GM12801 (cell line): Measurements from ENCODE around the gene HAP1.

ENCODE experiments used
- TF ChIP-seq, protein P1 (sequence below): IDR thresholded peaks from one replicate; pipeline ENCODE4 v1.5.1; 2011; ENCODE audit warnings: control low read depth; ENCODE audit not compliant: insufficient read length; ENCODE audit errors: extremely low read depth

The HAP1 gene

DNA sequence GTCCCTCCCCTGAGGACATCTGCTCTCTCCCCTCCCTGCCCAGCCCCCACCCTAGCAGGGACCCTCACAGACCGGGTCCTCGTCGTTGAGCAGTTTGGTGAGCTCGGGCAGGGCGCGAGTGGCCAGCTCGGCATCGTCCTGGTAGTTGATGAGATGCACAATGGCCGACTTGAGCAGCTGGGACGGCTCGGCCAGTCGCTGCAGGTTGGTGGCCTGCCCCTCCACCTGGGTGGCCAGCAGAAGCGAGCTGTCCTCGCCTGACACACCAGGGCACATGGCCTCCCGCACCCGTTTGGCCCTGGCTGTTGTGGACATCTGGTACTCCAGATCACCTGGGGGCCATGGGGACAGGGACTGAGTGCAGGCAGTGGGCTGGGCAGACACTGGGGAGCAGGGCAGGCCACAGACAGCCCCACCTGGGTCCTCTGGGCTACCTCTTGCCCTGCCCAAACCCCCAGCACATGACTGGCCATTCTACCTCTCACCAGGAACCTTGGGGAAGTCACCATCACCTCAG, 35.0 kb upstream of the HAP1 start:
- TF ChIP-seq, protein P1, sequence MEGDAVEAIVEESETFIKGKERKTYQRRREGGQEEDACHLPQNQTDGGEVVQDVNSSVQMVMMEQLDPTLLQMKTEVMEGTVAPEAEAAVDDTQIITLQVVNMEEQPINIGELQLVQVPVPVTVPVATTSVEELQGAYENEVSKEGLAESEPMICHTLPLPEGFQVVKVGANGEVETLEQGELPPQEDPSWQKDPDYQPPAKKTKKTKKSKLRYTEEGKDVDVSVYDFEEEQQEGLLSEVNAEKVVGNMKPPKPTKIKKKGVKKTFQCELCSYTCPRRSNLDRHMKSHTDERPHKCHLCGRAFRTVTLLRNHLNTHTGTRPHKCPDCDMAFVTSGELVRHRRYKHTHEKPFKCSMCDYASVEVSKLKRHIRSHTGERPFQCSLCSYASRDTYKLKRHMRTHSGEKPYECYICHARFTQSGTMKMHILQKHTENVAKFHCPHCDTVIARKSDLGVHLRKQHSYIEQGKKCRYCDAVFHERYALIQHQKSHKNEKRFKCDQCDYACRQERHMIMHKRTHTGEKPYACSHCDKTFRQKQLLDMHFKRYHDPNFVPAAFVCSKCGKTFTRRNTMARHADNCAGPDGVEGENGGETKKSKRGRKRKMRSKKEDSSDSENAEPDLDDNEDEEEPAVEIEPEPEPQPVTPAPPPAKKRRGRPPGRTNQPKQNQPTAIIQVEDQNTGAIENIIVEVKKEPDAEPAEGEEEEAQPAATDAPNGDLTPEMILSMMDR = no peak

DNA sequence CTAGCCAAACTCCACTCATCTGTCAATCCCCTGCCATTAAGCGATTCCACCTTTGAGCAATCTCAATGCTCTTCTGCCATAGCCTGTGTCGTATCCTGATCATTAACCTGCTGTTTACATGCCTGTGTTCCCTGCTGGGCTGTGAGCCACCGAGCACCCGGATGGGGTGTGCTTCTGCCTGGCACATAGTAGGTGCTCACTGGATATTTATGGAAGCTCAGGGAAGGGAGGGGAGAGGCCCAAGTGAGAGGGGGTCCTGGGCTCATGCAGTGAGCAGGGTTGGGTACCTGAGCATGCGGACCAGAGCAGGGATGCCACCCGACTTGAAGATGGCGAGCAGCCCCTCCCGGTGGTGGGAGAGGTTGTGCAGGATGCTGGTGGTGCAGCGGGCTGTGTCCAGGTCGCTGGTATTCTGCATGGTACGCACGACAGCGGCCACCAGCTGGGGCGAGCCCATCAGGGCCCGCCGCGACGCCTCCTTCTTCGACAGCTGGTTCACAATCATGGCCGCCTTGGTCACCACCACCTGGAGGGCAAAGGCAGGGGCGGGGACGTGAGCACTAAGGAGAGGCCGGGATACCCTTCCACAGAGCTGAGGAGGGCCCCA, 34.3 kb upstream of the HAP1 start:
- TF ChIP-seq, protein P1 = no peak

DNA sequence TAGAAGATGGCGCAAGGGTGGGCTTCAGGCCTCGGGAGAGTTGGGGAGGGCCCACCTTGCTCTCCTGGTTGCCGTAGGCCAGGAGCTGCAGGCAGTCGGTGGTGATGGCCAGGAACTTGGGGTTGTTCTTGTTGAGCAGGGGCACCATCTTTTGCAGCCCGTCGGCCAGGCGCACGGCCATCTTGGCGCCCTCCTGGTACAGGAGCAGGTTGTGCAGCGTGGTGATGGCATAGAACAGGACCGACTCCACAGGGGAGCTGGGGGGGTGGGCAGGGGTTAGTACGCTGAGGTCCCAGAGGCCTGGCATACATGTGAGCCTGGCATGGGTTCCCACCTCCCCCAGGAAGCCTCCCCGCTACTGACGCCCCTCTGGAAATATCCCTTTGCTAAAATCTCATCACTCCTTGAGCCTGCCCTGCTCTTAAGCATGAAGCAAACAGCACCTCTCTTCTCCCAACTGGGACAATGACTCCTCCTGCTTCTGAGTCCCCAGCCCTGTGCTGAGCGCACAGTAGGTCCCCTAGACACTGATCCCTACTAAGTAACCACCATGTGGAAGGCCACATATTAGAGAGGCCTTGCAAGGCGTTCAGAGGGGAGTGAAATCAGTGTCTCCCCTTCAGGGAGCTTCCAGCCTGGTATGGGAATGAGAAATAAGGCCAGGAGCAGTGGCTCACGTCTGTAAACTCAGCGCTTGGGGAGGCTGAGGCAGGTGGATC, 33.0 kb upstream of the HAP1 start:
- TF ChIP-seq, protein P1 = no peak

DNA sequence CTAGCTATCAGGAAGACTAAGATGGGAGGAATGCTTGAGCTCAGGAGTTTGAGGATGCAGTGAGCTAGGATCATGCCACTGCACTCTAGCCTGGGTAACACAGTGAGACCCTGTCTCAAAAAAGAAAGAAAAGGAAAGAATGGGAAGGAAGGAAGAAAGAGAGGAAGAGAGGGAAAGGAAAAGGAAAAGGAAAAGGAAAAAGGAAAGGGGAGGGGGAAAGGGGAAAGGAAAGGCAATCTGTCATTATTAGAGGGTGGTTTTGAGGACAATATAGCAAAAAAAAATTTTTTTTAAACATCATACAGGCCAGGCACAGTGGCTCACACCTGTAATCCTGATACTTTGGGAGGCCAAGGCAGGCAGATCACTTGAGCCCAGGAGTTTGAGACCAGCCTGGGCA, 31.7 kb upstream of the HAP1 start:
- TF ChIP-seq, protein P1 = no peak

DNA sequence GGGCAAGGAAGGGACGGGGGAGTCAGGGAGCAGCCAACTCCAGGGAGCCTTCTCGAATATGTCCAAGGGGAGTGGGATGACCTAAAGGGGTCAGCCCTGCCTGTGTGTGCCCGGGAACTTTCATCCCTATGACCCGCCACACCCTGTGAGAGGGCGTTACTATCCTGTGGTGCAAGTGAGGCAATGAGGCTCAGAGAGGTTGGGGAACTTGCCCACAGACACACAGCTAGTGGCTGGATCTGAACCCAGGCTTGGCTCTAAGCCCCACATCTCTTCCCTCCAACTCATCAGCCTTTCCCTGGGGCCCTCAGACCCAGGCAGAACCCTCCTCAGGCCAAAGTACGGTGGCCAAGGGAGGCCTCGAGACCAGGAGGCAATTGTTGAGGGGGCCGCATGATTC, 28.9 kb upstream of the HAP1 start:
- TF ChIP-seq, protein P1 = no peak

DNA sequence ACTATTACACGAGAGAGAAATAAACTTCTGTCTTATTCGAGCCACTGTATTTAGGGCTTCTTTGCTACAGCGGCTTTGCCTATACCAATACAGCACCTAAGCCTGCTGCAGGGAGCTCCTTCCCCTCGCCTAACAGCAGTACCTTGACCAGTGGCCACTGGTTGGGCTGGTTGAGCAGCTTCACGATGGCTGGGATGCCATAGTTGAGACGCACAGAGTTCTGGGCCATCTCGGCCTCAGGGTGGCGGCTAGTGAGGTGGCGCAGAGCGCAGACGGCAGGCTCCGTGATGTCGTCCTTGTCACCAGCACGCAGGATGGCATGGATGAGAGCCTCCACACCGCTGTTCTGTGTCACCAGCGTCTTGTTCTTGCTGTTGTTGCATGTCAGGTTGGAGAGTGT, 28.4 kb upstream of the HAP1 start:
- TF ChIP-seq, protein P1 = no peak

DNA sequence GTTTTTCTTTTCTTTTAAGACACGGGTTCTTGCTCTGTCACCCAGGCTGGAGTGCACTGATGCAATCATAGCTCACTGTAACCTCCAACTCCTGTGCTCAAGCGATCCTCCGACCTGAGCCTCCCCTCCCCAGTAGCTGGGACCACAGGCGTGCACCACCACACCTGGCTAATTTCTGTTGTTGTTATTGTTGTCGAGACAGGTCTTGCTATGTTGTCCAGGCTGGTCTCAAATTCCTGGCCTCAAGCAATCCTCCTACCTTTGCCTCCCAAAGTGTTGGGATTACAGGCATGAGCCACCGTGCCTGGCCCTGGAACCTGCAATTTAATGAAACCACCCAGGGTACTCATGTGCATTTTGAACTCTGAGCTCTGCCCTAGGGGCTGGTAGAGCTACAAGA, 27.9 kb upstream of the HAP1 start:
- TF ChIP-seq, protein P1 = no peak
